K562 (cell line): Measurements from ENCODE around the gene FASTK. TPM values are rescaled to one million over a fixed set of nuclear protein-coding genes. Genes with fewer than 3 reads are reported as not detected.

Source experiments
- ATF1 ChIP-seq, 2 experiments: fragments of 450-650 bp in 1 of 2; IDR thresholded peaks; 2 replicates each; pipeline ENCODE4 v1.6.1; 2016; ENCODE audit warnings: missing compliant biosample characterization in 1 of 2, missing genetic modification characterization in 1 of 2
- ETS2 ChIP-seq: IDR thresholded peaks from 2 replicates; pipeline ENCODE4 v1.6.1; 2016; ENCODE audit warnings: borderline replicate concordance, missing genetic modification characterization, mild to moderate bottlenecking, moderate library complexity, missing compliant biosample characterization; ENCODE audit not compliant: poor library complexity, severe bottlenecking
- FOXA1 ChIP-seq: fragments of 450-650 bp; IDR thresholded peaks from 2 replicates; pipeline ENCODE4 v1.6.1; 2016; ENCODE audit warnings: mild to moderate bottlenecking, borderline replicate concordance
- FUS ChIP-seq: fragments of 200-400 bp; formaldehyde crosslinking; optimal IDR thresholded peaks from 2 replicates; pipeline ENCODE3; 2017; ENCODE audit warnings: low read depth, low read length
- HNRNPLL ChIP-seq: fragments of 200-400 bp; formaldehyde crosslinking; IDR thresholded peaks from 2 replicates; pipeline ENCODE4 v1.6.1; 2017; ENCODE audit warnings: low read length, low read depth, mild to moderate bottlenecking; ENCODE audit not compliant: poor library complexity, severe bottlenecking
- KDM5B ChIP-seq: fragments of 200-600 bp; sonication (generic); IDR thresholded peaks from 2 replicates; pipeline ENCODE4 v1.6.1; 2012; ENCODE audit warnings: low read depth, mild to moderate bottlenecking, moderate library complexity, low read length, control low read depth, inconsistent platforms; ENCODE audit not compliant: insufficient replicate concordance
- MED1 ChIP-seq: sonication (generic); formaldehyde crosslinking; IDR thresholded peaks from 2 replicates; pipeline ENCODE4 v1.8.1; 2023; ENCODE audit warnings: missing genetic modification reagents, borderline replicate concordance
- MTA2 ChIP-seq: fragments of 450-650 bp; IDR thresholded peaks from 2 replicates; pipeline ENCODE4 v1.6.1; 2016; ENCODE audit warnings: low read depth
- NFYB ChIP-seq: IDR thresholded peaks from 2 replicates; pipeline ENCODE4 v1.6.1; 2011; ENCODE audit warnings: mild to moderate bottlenecking, moderate library complexity; ENCODE audit not compliant: insufficient read length; ENCODE audit errors: extremely low read depth
- RFX1 ChIP-seq: fragments of 450-650 bp; IDR thresholded peaks from 2 replicates; pipeline ENCODE4 v1.6.1; 2016; ENCODE audit warnings: mild to moderate bottlenecking, moderate library complexity
- TAF9B ChIP-seq: fragments of 450-650 bp; IDR thresholded peaks from 2 replicates; pipeline ENCODE4 v1.6.1; 2018; ENCODE audit warnings: mild to moderate bottlenecking; ENCODE audit not compliant: partially characterized antibody
- TEAD1 ChIP-seq, 2 experiments: fragments of 450-650 bp in 1 of 2; sonication (generic) in 1 of 2; formaldehyde crosslinking; IDR thresholded peaks; 2 replicates each; pipeline versions ENCODE4 v1.4.0 to v1.8.0; 2020 to 2022; ENCODE audit warnings: mild to moderate bottlenecking in 2 of 2, missing genetic modification reagents in 1 of 2
- TRIM28 ChIP-seq: fragments of 450-650 bp; IDR thresholded peaks from 2 replicates; pipeline ENCODE4 v1.6.1; 2017
- XRCC3 ChIP-seq: fragments of 450-650 bp; IDR thresholded peaks from 2 replicates; pipeline ENCODE4 v1.6.1; 2017; ENCODE audit warnings: mild to moderate bottlenecking, moderate library complexity
- ZBTB17 ChIP-seq: fragments of 450-650 bp; formaldehyde crosslinking; IDR thresholded peaks from 2 replicates; pipeline ENCODE4 v1.4.0; 2020; ENCODE audit warnings: mild to moderate bottlenecking
- ZNF197 ChIP-seq: fragments of 200-800 bp; sonication (Bioruptor generic); IDR thresholded peaks from 2 replicates; pipeline ENCODE4 v1.6.1; 2016; ENCODE audit warnings: low read depth, missing genetic modification characterization, missing compliant biosample characterization
- ZNF224 ChIP-seq: sonication (generic); formaldehyde crosslinking; IDR thresholded peaks from 2 replicates; pipeline ENCODE4 v1.8.0; 2022; ENCODE audit warnings: mild to moderate bottlenecking, missing genetic modification reagents
- ZNF324 ChIP-seq: fragments of 250-450 bp; sonication (Bioruptor Pico); IDR thresholded peaks from 2 replicates; pipeline ENCODE4 v1.4.0; 2020; ENCODE audit warnings: mild to moderate bottlenecking
- polyA plus RNA-seq, 8 experiments: library from polyadenylated mRNA; depleted of rRNA in 4 of 8; stranded (reverse) in 5 of 8; unstranded in 3 of 8; fragments of >200 nt; fragmentation: Nextera tagmentation in 2 of 8; fragmentation: Illumina TruSeq in 1 of 8; extraction: Ambion mirVana in 2 of 8; extraction: Trizol in 1 of 8; gene quantifications; 2 replicates each; pipeline versions ENCODE4 v1.2.1 to v1.2.3, GENCODE V29; 2011 to 2014; ENCODE audit warnings: inconsistent platforms in 1 of 8, missing spikeins in 1 of 8
- total RNA-seq, 7 experiments: library from RNA; depleted of rRNA in 6 of 7; stranded (reverse); fragments of >200 nt in 6 of 7; fragmentation: Illumina TruSeq in 2 of 7; extraction: Trizol in 2 of 7; gene quantifications; 2 replicates each; pipeline versions ENCODE4 v1.2.1 to v1.2.3, GENCODE V29; 2011 to 2021; ENCODE audit warnings: low replicate concordance in 1 of 7
- TF ChIP-seq, protein P1 (sequence below): fragments of 200-800 bp; sonication (Bioruptor generic); IDR thresholded peaks from 2 replicates; pipeline ENCODE4 v1.6.1; 2016; ENCODE audit warnings: missing genetic modification characterization, missing compliant biosample characterization
- TF ChIP-seq, protein P2 (sequence below): fragments of 450-650 bp; formaldehyde crosslinking; IDR thresholded peaks from 2 replicates; pipeline ENCODE4 v1.4.0; 2020; ENCODE audit warnings: mild to moderate bottlenecking, mixed read lengths
- TF ChIP-seq, protein P3 (sequence below): IDR thresholded peaks from 3 replicates; pipeline ENCODE4 v1.6.1; 2011; ENCODE audit warnings: borderline replicate concordance, mild to moderate bottlenecking; ENCODE audit not compliant: insufficient read length, insufficient read depth

FASTK gene
- total and polyA plus RNA-seq, 9 of the 15 experiments (the other 6 are each of a cell fraction or from before 2014, with no cell fraction given): 0.51 to 150 (median 48.2) TPM

DNA sequence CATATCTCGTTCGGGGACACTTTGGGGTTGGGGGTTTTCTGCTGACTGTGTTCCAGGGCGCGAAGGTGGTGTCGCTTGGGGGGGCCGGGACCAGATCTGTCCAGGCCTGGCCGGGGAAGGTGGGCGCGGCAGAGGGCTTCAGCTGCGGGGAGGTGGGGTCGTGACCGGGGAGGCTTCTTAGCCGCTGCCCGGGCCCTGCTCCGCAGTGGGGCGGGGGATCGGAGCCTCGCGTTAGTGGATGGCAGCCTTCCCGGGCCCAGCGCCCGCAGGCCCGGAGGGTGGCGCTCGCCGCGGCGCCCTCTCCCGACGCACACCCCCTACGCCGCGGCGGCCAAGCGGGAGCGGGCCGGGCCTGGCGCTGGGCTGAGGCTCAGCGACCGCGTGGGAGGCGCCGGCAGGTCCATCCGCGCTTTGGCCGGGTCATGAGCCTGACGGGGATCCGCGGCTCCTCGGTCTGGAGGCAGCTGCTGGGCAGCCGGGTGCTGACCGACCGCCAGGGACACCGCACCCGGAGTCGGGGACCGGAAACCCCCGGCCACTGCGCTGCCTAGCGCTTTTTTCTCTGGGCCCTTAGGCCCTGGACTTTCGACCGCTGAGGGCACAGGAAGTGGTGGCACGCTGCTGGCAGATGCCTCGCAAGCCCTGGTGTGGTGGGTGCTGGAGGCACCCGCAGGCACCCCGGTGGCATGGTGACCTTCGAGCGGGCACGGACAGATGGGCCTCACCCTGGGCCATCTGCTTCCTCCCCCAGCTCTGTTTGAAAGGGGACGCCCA is 6.8 kb upstream of the FASTK start (continued):
- no peak for TF ChIP-seq TEAD1 (CRISPR knock-in tag; IDR thresholded peaks at IDR 0.05)
- TF ChIP-seq, protein P1, sequence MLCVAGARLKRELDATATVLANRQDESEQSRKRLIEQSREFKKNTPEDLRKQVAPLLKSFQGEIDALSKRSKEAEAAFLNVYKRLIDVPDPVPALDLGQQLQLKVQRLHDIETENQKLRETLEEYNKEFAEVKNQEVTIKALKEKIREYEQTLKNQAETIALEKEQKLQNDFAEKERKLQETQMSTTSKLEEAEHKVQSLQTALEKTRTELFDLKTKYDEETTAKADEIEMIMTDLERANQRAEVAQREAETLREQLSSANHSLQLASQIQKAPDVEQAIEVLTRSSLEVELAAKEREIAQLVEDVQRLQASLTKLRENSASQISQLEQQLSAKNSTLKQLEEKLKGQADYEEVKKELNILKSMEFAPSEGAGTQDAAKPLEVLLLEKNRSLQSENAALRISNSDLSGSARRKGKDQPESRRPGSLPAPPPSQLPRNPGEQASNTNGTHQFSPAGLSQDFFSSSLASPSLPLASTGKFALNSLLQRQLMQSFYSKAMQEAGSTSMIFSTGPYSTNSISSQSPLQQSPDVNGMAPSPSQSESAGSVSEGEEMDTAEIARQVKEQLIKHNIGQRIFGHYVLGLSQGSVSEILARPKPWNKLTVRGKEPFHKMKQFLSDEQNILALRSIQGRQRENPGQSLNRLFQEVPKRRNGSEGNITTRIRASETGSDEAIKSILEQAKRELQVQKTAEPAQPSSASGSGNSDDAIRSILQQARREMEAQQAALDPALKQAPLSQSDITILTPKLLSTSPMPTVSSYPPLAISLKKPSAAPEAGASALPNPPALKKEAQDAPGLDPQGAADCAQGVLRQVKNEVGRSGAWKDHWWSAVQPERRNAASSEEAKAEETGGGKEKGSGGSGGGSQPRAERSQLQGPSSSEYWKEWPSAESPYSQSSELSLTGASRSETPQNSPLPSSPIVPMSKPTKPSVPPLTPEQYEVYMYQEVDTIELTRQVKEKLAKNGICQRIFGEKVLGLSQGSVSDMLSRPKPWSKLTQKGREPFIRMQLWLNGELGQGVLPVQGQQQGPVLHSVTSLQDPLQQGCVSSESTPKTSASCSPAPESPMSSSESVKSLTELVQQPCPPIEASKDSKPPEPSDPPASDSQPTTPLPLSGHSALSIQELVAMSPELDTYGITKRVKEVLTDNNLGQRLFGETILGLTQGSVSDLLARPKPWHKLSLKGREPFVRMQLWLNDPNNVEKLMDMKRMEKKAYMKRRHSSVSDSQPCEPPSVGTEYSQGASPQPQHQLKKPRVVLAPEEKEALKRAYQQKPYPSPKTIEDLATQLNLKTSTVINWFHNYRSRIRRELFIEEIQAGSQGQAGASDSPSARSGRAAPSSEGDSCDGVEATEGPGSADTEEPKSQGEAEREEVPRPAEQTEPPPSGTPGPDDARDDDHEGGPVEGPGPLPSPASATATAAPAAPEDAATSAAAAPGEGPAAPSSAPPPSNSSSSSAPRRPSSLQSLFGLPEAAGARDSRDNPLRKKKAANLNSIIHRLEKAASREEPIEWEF (CRISPR knock-in tag): no peak
- TF ChIP-seq ETS2 (tag): no peak
- no peak for TF ChIP-seq NFYB
- TF ChIP-seq, protein P2, sequence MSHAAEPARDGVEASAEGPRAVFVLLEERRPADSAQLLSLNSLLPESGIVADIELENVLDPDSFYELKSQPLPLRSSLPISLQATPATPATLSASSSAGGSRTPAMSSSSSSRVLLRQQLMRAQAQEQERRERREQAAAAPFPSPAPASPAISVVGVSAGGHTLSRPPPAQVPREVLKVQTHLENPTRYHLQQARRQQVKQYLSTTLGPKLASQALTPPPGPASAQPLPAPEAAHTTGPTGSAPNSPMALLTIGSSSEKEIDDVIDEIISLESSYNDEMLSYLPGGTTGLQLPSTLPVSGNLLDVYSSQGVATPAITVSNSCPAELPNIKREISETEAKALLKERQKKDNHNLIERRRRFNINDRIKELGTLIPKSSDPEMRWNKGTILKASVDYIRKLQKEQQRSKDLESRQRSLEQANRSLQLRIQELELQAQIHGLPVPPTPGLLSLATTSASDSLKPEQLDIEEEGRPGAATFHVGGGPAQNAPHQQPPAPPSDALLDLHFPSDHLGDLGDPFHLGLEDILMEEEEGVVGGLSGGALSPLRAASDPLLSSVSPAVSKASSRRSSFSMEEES (CRISPR knock-in tag): no peak
- TF ChIP-seq ZNF324 (CRISPR knock-in tag): no peak
- TF ChIP-seq MTA2: no peak
- no peak for TF ChIP-seq TAF9B
- TF ChIP-seq HNRNPLL: peak; percentile 24
- no peak for TF ChIP-seq FOXA1
- TF ChIP-seq ATF1 (CRISPR knock-in tag; IDR thresholded peaks at IDR 0.05): no peak
- TF ChIP-seq ATF1 (tag; IDR thresholded peaks at IDR 0.05): peak; percentile 75
- TF ChIP-seq ZNF224: no peak
- no peak for TF ChIP-seq TRIM28
- no peak for TF ChIP-seq MED1 (CRISPR knock-in tag)
- no peak for TF ChIP-seq XRCC3
- TF ChIP-seq KDM5B: peak; percentile 49
- TF ChIP-seq FUS: no peak
- TF ChIP-seq ZNF197 (CRISPR knock-in tag): no peak
- TF ChIP-seq, protein P3, sequence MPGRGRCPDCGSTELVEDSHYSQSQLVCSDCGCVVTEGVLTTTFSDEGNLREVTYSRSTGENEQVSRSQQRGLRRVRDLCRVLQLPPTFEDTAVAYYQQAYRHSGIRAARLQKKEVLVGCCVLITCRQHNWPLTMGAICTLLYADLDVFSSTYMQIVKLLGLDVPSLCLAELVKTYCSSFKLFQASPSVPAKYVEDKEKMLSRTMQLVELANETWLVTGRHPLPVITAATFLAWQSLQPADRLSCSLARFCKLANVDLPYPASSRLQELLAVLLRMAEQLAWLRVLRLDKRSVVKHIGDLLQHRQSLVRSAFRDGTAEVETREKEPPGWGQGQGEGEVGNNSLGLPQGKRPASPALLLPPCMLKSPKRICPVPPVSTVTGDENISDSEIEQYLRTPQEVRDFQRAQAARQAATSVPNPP: no peak
- no peak; the same call in 1 of the 2 replicates for TF ChIP-seq ZBTB17 (CRISPR knock-in tag)
- TF ChIP-seq RFX1: no peak
